SK-N-SH (cell line): Measurements from ENCODE around the gene SLC8B1. TPM values are rescaled to one million over a fixed set of nuclear protein-coding genes. Genes with fewer than 3 reads are reported as not detected.

Source experiments
- CTCF ChIA-PET: fragments of 300-600, 350-600 bp; formaldehyde crosslinking; extraction: SDS; loops from one replicate; lab custom pipeline; 2021; lab: Yijun Ruan, JAX
- POLR2A ChIA-PET: fragments of 350-600 bp; sonication (Branson Sonifier 250); formaldehyde crosslinking; extraction: SDS; loops from one replicate; lab custom pipeline; 2020; ENCODE audit warnings: antibody characterized with exemption, inconsistent platforms; lab: Yijun Ruan, JAX
- DNase-seq: peaks from one replicate; pipeline ENCODE4 v3.0.0; 2012
- H2AFZ ChIP-seq: fragments of 200-600 bp; sonication (generic); 2 replicates; pipeline ENCODE4 v1.8.1; 2016; ENCODE audit warnings: antibody characterized with exemption, mild to moderate bottlenecking, low read depth
- H3F3A ChIP-seq: fragments of 200-600 bp; sonication (generic); replicated peaks from 2 replicates; pipeline ENCODE3; 2016; ENCODE audit warnings: antibody characterized with exemption, mild to moderate bottlenecking; ENCODE audit not compliant: insufficient read depth
- H3K27ac ChIP-seq, 2 experiments: fragments of 200-500 bp in 1 of 2; fragments of 200-600 bp in 1 of 2; sonication (Bioruptor generic) in 1 of 2; sonication (generic), shearing (Covaris generic) in 1 of 2; 2 replicates each; pipeline versions ENCODE4 v1.5.1 to v1.6.1; 2014 to 2016; ENCODE audit warnings: low read depth in 2 of 2, inconsistent platforms in 1 of 2, low read length in 1 of 2, mild to moderate bottlenecking in 1 of 2, mixed read lengths in 1 of 2
- H3K27me3 ChIP-seq: fragments of 200-600 bp; sonication (generic), shearing (Covaris generic); 2 replicates; pipeline ENCODE4 v1.6.1; 2016; ENCODE audit warnings: mixed run types; ENCODE audit not compliant: insufficient read depth
- H3K36me3 ChIP-seq, 2 experiments: fragments of 200-500 bp in 1 of 2; fragments of 200-600 bp in 1 of 2; sonication (Bioruptor generic) in 1 of 2; sonication (generic) in 1 of 2; replicated peaks in 1 of 2; 2 replicates each; pipeline versions ENCODE3 to v1.5.1; 2014 to 2016; ENCODE audit warnings: low read length in 1 of 2, mild to moderate bottlenecking in 1 of 2; ENCODE audit not compliant: insufficient read depth in 2 of 2, control insufficient read depth in 1 of 2
- H3K4me1 ChIP-seq, 2 experiments: fragments of 200-500 bp in 1 of 2; fragments of 200-600 bp in 1 of 2; sonication (Bioruptor generic) in 1 of 2; sonication (generic), shearing (Covaris generic) in 1 of 2; 2 replicates each; pipeline versions ENCODE4 v1.5.1 to v1.6.1; 2014 to 2016; ENCODE audit warnings: low read depth in 1 of 2, low read length in 1 of 2, mixed run types in 1 of 2; ENCODE audit not compliant: insufficient read depth in 2 of 2, control insufficient read depth in 1 of 2
- H3K4me2 ChIP-seq: fragments of 200-600 bp; sonication (generic), shearing (Covaris generic); 2 replicates; pipeline ENCODE4 v1.6.1; 2017; ENCODE audit warnings: mixed run types
- H3K4me3 ChIP-seq, 2 experiments: fragments of 200-500 bp in 1 of 2; fragments of 200-600 bp in 1 of 2; sonication (Bioruptor generic) in 1 of 2; sonication (generic), shearing (Covaris generic) in 1 of 2; 2 replicates each; pipeline versions ENCODE4 v1.5.1 to v1.8.1; 2014 to 2016; ENCODE audit warnings: low read depth in 2 of 2, inconsistent platforms in 1 of 2, low read length in 1 of 2, mild to moderate bottlenecking in 1 of 2, mixed read lengths in 1 of 2, moderate library complexity in 1 of 2
- H3K79me2 ChIP-seq: fragments of 200-600 bp; sonication (generic); 2 replicates; pipeline ENCODE4 v1.8.1; 2017; ENCODE audit warnings: mild to moderate bottlenecking; ENCODE audit not compliant: insufficient read depth
- H3K9ac ChIP-seq: fragments of 200-600 bp; sonication (generic); 2 replicates; pipeline ENCODE4 v1.6.1; 2017; ENCODE audit warnings: mixed run types
- H3K9me2 ChIP-seq: fragments of 200-600 bp; sonication (generic); 2 replicates; pipeline ENCODE4 v1.6.1; 2017; ENCODE audit warnings: mixed run types
- H3K9me3 ChIP-seq: fragments of 200-600 bp; sonication (generic); 2 replicates; pipeline ENCODE4 v1.6.1; 2017; ENCODE audit warnings: mixed run types, mild to moderate bottlenecking, moderate library complexity
- H4K20me1 ChIP-seq: fragments of 200-600 bp; sonication (generic); 2 replicates; pipeline ENCODE4 v1.6.1; 2017; ENCODE audit warnings: mild to moderate bottlenecking, mixed run types; ENCODE audit not compliant: insufficient read depth
- FOXJ3 ChIP-seq: sonication (generic); formaldehyde crosslinking; IDR thresholded peaks from 2 replicates; pipeline ENCODE4 v1.5.1; 2020; ENCODE audit warnings: mild to moderate bottlenecking, missing genetic modification reagents
- FOXM1 ChIP-seq: IDR thresholded peaks from 2 replicates; pipeline ENCODE4 v1.4.0; 2012; ENCODE audit warnings: low read depth, mild to moderate bottlenecking
- MEF2A ChIP-seq: IDR thresholded peaks from 2 replicates; pipeline ENCODE4 v1.4.0; 2012; ENCODE audit warnings: low read depth, borderline replicate concordance
- SIN3A ChIP-seq: IDR thresholded peaks from 2 replicates; pipeline ENCODE4 v1.6.1; 2012; ENCODE audit warnings: low read depth, mild to moderate bottlenecking, low read length, moderate library complexity, borderline replicate concordance
- WGBS: methylation state at CpG from one replicate; pipeline ENCODE4 v1.1.6; 2017; ENCODE audit warnings: low lambda C conversion rate; 5-methylcytosine and 5-hydroxymethylcytosine counted together
- polyA plus RNA-seq, 3 experiments: library from polyadenylated mRNA; depleted of rRNA; stranded (reverse); fragments of >200 nt; gene quantifications; 2 replicates each; pipeline ENCODE4 v1.2.3, GENCODE V29; 2012
- small RNA-seq, 7 experiments: library from RNA; depleted of rRNA; stranded (forward); fragments of <200 nt; gene quantifications; one replicate each; pipeline ENCODE3, GENCODE V24; 2012

The SLC8B1 gene
- polyA plus RNA-seq, 1 of the 3 experiments (the other 2 are of a cell fraction), result 12.0 TPM

GRCh38 chr12:113248842-113249435 lies 86.0 kb downstream of the SLC8B1 start:
- Histone ChIP-seq H3F3A (no peaks in the 10 kb centered on the region), H3K9me2 (no peaks in the 10 kb centered on the region), H3K36me3 (peaks cover 0 to 2% of the 10 kb centered on the region in 2 experiments), H3K4me1 (peaks cover 30 to 50% of the 10 kb centered on the region in 2 experiments)
- no peak for TF ChIP-seq FOXM1
- no peak for TF ChIP-seq FOXJ3 (CRISPR knock-in tag)
- no peak for TF ChIP-seq MEF2A
- TF ChIP-seq SIN3A, result no peak
- TF ChIP-seq, all 33 proteins: peak for 0
- no peak for DNase-seq
- no peaks in the 10 kb centered on the region for H4K20me1 ChIP-seq
- H3K9me3 ChIP-seq, result no peaks in the 10 kb centered on the region
- no peak overlapping the region for H3K9ac ChIP-seq
- CTCF ChIA-PET, result no interaction called here
- POLR2A ChIA-PET, result no interaction called here
- H3K79me2 ChIP-seq, result no peaks in the 10 kb centered on the region
- H3K27ac ChIP-seq, result no peak overlapping the region
- H3K4me2 ChIP-seq, result no peak overlapping the region
- H3K27me3 ChIP-seq, result no peaks in the 10 kb centered on the region
- no peak overlapping the region for H2AFZ ChIP-seq
- no peak overlapping the region for H3K4me3 ChIP-seq
- WGBS, result 96% methylated on average over 10 of the region's 11 CpGs

Small RNA genes lying within 50 kb of the gene (small RNA-seq; reads per million reads assigned to genes)
- gene MIR6762, result 0 reads per million in 7 experiments

Other genes starting within 250 kb of the SLC8B1 start
- gene RASAL1, start 199.3 kb downstream of the SLC8B1 start, polyA plus RNA-seq (2012; rRNA removed), result not detected in 2 replicates
- gene CFAP73, start 185.4 kb downstream of the SLC8B1 start, polyA plus RNA-seq (2012; rRNA removed), result not detected in 2 replicates
- gene DDX54, start 149.6 kb downstream of the SLC8B1 start, polyA plus RNA-seq (2012; rRNA removed), result 56.5 and 69.9 TPM in 2 replicates
- 18.7 and 21.1 TPM in 2 replicates for gene RITA1, start 149.4 kb downstream of the SLC8B1 start, polyA plus RNA-seq (2012; rRNA removed)
- 10.3 and 15.7 TPM in 2 replicates for gene TPCN1, start 113.6 kb downstream of the SLC8B1 start, polyA plus RNA-seq (2012; rRNA removed)
- 12.1 and 15.2 TPM in 2 replicates for gene PLBD2, start 23.5 kb upstream of the SLC8B1 start, polyA plus RNA-seq (2012; rRNA removed)
- 0.08 and 0.10 TPM in 2 replicates for gene SDS, start 68.8 kb upstream of the SLC8B1 start, polyA plus RNA-seq (2012; rRNA removed)
- 32.4 and 33.7 TPM in 2 replicates for gene SDSL, start 87.3 kb upstream of the SLC8B1 start, polyA plus RNA-seq (2012; rRNA removed)
- gene LHX5, start 136.8 kb upstream of the SLC8B1 start, polyA plus RNA-seq (2012; rRNA removed), result not detected in 2 replicates